Kidney (tissue), 14 donors: ENCODE measurements around the gene POLR3K. TPM values are rescaled to one million over a fixed set of nuclear protein-coding genes. Genes with fewer than 3 reads are reported as not detected.

ENCODE experiments used
- DNase-seq, 5 donors: peaks; one replicate each; pipeline ENCODE4 v3.0.0-alpha.2; 2013 to 2020
- FAIRE-seq: peaks from 2 replicates; lab custom pipeline; 2012; peaks lifted over from hg19 to GRCh38; lab: Jason Lieb, UNC
- H3K27ac ChIP-seq, 2 donors: one replicate each; pipeline ENCODE4 v1.7.0; 2013; ENCODE audit warnings: low read depth in 2 of 2, low read length in 2 of 2, inconsistent platforms in 1 of 2
- H3K27me3 ChIP-seq: one replicate; pipeline ENCODE4 v1.7.1; 2013; ENCODE audit warnings: low read length, inconsistent platforms; ENCODE audit not compliant: control insufficient read depth, insufficient read depth
- H3K36me3 ChIP-seq, 3 donors: one replicate each; pipeline versions ENCODE4 v1.7.0 to v1.7.1; 2013; ENCODE audit warnings: low read length in 3 of 3, control low read depth in 1 of 3, inconsistent platforms in 1 of 3; ENCODE audit not compliant: insufficient read depth in 3 of 3, control insufficient read depth in 2 of 3
- H3K4me1 ChIP-seq, 3 donors: one replicate each; pipeline versions ENCODE4 v1.7.0 to v1.7.1; 2013; ENCODE audit warnings: low read length in 3 of 3, inconsistent platforms in 1 of 3, low read depth in 1 of 3; ENCODE audit not compliant: control insufficient read depth in 2 of 3, insufficient read depth in 2 of 3
- H3K4me3 ChIP-seq, 3 donors: one replicate each; pipeline versions ENCODE4 v1.7.0 to v1.8.1; 2013; ENCODE audit warnings: low read length in 3 of 3, control low read depth in 1 of 3, inconsistent platforms in 1 of 3
- H3K9ac ChIP-seq, 3 donors: one replicate each; pipeline versions ENCODE4 v1.7.0 to v1.7.1; 2013; ENCODE audit warnings: low read length in 3 of 3, control low read depth in 1 of 3, inconsistent platforms in 1 of 3
- H3K9me3 ChIP-seq, 3 donors: one replicate each; pipeline versions ENCODE4 v1.7.0 to v1.7.1; 2013; ENCODE audit warnings: low read length in 3 of 3, control low read depth in 1 of 3, inconsistent platforms in 1 of 3; ENCODE audit not compliant: control insufficient read depth in 2 of 3, insufficient read depth in 1 of 3
- intact Hi-C: fragments of 100-400 bp; cut with DNase I; formaldehyde crosslinking; loops from one replicate; pipeline ENCODE4 v1.11.1; 2022
- polyA plus RNA-seq: library from polyadenylated mRNA; stranded (reverse); fragments of 350-450 nt; fragmentation: Illumina TruSeq; extraction: RNeasy Lipid Tissue Mini Kit (QIAGEN cat#74804); gene quantifications from one replicate; pipeline ENCODE4 v1.2.3, GENCODE V29; 2014; ENCODE audit warnings: low read depth, low replicate concordance; ENCODE audit not compliant: insufficient read depth
- total RNA-seq: library from RNA; stranded (reverse); fragmentation: NEBNext Ultra II Directional; extraction: Animal tissue kit (Norgen Biotek cat#: 25700); gene quantifications from one replicate; pipeline ENCODE4 v1.2.1, GENCODE V29; 2021
- TF ChIP-seq, protein P1 (sequence below): IDR thresholded peaks from 3 replicates; pipeline ENCODE4 v1.5.1; 2012; ENCODE audit warnings: mild to moderate bottlenecking, moderate library complexity, borderline replicate concordance; ENCODE audit not compliant: insufficient read depth; ENCODE audit errors: extremely low read depth
- donor health status: control.
- donor health status: control.
- donor health status: control.
- donor health status: control.
- donor health status: control.
- donor health status: DM: yes; HTN: yes; CAD: no.
- donor health status: Normal renal cell carcinoma (clear cell type).

The POLR3K gene
- total and polyA plus RNA-seq, 2 donors from 2014 or later, result 8.8 to 18.5 TPM

DNA sequence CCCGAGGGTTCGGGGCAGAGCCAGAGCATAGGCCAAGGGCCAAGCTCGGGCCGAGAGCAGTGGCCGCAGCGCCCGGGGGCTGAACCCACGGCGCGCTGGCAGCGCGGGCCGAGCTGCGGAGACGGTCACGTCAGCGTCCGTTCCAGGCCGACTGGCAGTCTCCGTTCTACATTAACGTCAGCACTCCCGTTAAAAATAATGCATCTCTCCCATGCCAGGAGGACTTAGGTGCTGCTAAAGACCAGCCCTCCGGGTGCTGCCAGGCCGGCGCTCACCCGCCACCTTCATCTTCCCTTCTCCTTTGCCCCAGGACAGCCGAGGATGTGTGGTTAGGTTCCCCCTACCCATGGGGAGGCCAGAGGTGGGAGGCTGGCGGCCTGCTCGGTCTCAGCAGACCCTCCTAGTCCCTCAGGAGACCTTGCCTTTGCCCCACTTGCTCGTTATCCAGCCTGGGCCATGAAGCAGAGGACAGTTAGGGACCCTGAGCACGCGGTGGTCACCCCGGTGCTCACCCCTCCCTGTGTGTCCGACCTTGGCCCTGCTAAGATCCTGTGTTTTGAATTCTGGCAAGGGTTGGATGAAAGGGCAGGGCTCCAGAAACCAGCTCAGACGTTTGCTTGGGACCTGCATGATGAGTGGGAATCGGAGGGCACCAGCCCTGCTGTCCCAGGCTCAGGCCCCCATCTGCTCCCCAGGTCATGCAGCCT lies 25.2 kb upstream of the POLR3K start:
- FAIRE-seq, result no peak
- TF ChIP-seq, protein P1, sequence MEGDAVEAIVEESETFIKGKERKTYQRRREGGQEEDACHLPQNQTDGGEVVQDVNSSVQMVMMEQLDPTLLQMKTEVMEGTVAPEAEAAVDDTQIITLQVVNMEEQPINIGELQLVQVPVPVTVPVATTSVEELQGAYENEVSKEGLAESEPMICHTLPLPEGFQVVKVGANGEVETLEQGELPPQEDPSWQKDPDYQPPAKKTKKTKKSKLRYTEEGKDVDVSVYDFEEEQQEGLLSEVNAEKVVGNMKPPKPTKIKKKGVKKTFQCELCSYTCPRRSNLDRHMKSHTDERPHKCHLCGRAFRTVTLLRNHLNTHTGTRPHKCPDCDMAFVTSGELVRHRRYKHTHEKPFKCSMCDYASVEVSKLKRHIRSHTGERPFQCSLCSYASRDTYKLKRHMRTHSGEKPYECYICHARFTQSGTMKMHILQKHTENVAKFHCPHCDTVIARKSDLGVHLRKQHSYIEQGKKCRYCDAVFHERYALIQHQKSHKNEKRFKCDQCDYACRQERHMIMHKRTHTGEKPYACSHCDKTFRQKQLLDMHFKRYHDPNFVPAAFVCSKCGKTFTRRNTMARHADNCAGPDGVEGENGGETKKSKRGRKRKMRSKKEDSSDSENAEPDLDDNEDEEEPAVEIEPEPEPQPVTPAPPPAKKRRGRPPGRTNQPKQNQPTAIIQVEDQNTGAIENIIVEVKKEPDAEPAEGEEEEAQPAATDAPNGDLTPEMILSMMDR, result no peak
- Histone ChIP-seq H3K9me3 (no peaks in the 10 kb centered on the region), H3K27me3 (no peaks in the 10 kb centered on the region), H3K4me1 (peaks cover 0 to 27% (median 5%) of the 10 kb centered on the region in 3 donors), H3K36me3 (no peaks in the 10 kb centered on the region), H3K4me3 (peak overlapping the region; percentile 58 to 86 (median 71)), H3K27ac (peak overlapping the region; percentile 51 to 80), H3K9ac (peak overlapping the region; percentile 33 to 84 (median 71))
- peak in 1 of 5 donors; percentile 78 for DNase-seq
- intact Hi-C loops, result no loop called here

DNA sequence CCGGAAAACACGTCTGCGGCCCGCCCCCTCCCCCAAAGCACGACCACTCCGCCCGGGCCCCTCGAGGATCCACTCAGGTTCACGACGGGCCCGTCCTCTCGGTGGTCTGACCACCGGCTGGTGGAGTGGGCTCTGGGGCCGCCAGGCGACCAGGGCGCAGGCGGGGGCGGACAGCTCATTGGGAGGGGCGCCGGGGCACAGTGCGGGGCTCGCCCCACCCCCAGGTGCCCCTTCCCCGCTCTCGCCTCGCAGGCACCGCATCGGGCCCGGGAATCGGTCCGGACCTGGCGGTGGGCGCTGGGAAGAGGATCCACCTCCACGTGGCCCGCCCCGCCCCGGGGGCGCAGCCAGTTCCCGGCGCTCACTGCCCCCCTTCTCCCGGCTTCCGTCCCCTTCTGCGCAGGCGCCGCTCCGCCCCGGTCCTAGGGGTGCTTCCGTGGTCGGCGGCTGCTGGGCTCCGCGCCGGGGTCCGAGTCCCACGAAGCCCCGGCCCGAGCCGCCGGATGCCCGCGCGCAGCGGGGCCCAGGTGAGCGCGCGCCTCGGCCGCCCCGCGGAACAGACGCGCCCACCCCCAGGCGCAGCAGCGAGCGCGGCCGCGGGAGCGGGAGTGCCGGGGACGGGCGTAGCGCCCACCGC lies 24.5 kb upstream of the POLR3K start, which contains the start of gene MPG:
Gene MPG, plus strand, starts transcription at position 419 of the 637 bp plus-strand sequence. Its CDS starts 85 bp downstream, at position 504.
- Histone ChIP-seq H3K4me3 (peak within 1 kb of the TSS; percentile 58 to 86 (median 71)), H3K36me3 (no peaks in the 10 kb centered on the region), H3K4me1 (peaks cover 1 to 29% (median 5%) of the 10 kb centered on the region in 3 donors), H3K27ac (peak within 1 kb of the TSS; percentile 78 to 80), H3K27me3 (no peaks in the 10 kb centered on the region), H3K9me3 (no peaks in the 10 kb centered on the region), H3K9ac (peak within 1 kb of the TSS; percentile 33 to 84 (median 71))
- TF ChIP-seq, protein P1, result no peak
- no peak for FAIRE-seq
- intact Hi-C loops, result no loop called here
- peak; percentile 88 to 96 (median 89) for DNase-seq

DNA sequence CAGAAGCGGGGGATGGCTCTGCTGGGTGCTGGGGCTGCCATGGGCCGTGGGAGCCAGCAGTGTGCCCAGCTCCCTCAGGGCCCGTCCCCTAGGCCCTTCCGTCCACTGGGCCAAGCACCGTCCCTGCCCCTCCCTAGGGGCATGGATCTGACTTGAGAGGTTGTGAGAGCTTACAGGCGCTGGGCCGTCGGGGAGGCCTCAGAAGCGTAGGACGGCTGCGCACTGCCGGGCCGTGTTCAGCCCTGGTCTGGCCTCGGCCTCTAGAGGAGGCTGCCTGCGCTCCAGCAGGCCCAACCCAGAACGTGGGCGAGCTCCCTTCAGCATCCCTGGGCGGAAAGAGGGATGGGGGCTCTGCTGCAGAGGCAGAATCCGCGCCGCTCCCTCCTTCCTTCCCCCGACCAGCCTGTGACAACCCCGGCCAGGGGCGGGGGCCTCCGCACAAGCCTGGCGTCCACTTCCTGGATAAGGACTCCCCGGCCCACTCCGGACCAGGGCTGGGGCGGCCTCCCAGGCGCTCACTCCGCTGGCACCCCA lies 23.9 kb upstream of the POLR3K start:
- H3K9me3 ChIP-seq, result no peaks in the 10 kb centered on the region
- FAIRE-seq, result no peak
- intact Hi-C loops, result no loop called here
- TF ChIP-seq, protein P1, result no peak
- no peaks in the 10 kb centered on the region for H3K27me3 ChIP-seq
- peak overlapping the region; percentile 78 to 80 for H3K27ac ChIP-seq
- peaks cover 3 to 32% (median 5%) of the 10 kb centered on the region in 3 donors for H3K4me1 ChIP-seq
- peak overlapping the region in 2 of 3 donors; percentile 19 to 32 for H3K9ac ChIP-seq
- H3K4me3 ChIP-seq, result peak overlapping the region in 2 of 3 donors; percentile 24 to 86
- DNase-seq, result peak; percentile 49 to 90 (median 78)
- no peaks in the 10 kb centered on the region for H3K36me3 ChIP-seq
